Right lobe of liver (tissue), 4 donors: ENCODE results near the gene C4BPB.

Experiments
- CTCF ChIP-seq, 4 donors: fragments of 200-600 bp in 3 of 4; fragments of 450-650 bp in 1 of 4; IDR thresholded peaks; one replicate each; pipeline versions ENCODE4 v1.5.1 to v1.8.0; 2016 to 2022; ENCODE audit warnings: antibody characterized with exemption in 4 of 4, mild to moderate bottlenecking in 2 of 4
- POLR2A ChIP-seq: fragments of 450-650 bp; IDR thresholded peaks from one replicate; pipeline ENCODE4 v1.6.1; 2017; ENCODE audit warnings: antibody characterized with exemption, mild to moderate bottlenecking
- donor health status: DM: no; HTN: no; CAD: no.
- donor health status: DM: no; HTN: no; CAD: no.
- donor health status: DM: no; HTN: yes; CAD: no.

GRCh38 chr1:207097871-207098324 lies 9.2 kb downstream of the C4BPB start:
- no peak for TF ChIP-seq POLR2A
- no peak for TF ChIP-seq CTCF (IDR thresholded peaks at IDR 0.05)
